GM10266 (cell line): ENCODE results near the gene CDCA8.
"Not testable (repeated sequence)": the region's sequence is repeated elsewhere in the genome, so short reads cannot be mapped to it uniquely, and the experiment has no call there.

Source experiments
- DNase-seq: peaks from one replicate; pipeline ENCODE4 v3.0.0; 2012; ENCODE audit errors: extremely low spot score
- CTCF ChIP-seq: IDR thresholded peaks from 2 replicates; pipeline ENCODE4 v1.5.1; 2012; ENCODE audit warnings: mild to moderate bottlenecking, low read depth; ENCODE audit not compliant: control insufficient read depth, insufficient read depth; ENCODE audit errors: missing control alignments

CDCA8 gene

GRCh38 chr1:37685722-37686121 is 6.6 kb upstream of the CDCA8 start:
- no peak for DNase-seq
- no peak for TF ChIP-seq CTCF

DNA sequence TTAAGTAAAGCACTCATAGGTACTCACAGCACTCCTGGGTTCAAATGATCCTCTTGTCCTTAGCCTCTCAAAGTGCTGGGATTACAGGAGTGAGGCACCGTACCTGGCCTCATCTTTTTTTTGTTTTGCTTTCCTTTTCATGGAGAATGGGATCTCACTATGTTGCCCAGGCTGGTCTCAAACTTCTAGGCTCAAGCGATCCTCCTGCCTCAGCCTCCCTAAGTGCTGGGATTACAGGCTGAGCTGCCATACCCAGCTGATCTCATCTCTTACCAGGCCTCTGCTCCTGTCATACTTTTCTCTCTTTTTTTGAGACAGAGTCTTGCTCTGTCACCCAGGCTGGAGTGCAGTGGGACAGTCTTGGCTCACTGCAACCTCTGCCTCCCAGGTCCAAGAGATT is 4.6 kb upstream of the CDCA8 start:
- not testable (repeated sequence) for DNase-seq

GRCh38 chr1:37688926-37689325 is 3.4 kb upstream of the CDCA8 start:
- TF ChIP-seq CTCF: no peak
- DNase-seq: no peak

GRCh38 chr1:37691497-37692077 is 729 bp upstream of the CDCA8 start:
- no peak for TF ChIP-seq CTCF
- DNase-seq: no peak

- no peak for DNase-seq
- no peak for TF ChIP-seq CTCF
Measured at GRCh38 chr1:37692834-37693175, 489 bp downstream of the CDCA8 start.

DNA sequence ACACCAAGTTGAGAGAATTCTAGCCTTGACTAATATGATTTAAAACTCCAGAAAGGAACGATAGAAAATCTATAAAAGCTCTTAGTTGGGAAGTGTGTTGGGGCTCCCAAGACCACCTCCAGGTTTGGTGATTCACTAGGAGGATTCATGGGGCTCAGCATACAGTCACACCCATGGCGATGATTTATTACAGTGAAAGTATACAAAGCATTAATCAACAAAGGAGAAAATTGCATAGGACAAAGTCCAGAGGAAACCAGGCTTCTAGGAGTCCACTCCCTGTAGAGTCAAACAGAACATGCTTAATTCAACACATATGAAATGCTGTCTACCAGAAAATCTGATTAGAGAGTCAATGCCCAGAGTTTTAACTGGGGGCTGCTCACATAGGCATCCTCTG is 4.8 kb downstream of the CDCA8 start:
- no peak for TF ChIP-seq CTCF
- DNase-seq: no peak

DNA sequence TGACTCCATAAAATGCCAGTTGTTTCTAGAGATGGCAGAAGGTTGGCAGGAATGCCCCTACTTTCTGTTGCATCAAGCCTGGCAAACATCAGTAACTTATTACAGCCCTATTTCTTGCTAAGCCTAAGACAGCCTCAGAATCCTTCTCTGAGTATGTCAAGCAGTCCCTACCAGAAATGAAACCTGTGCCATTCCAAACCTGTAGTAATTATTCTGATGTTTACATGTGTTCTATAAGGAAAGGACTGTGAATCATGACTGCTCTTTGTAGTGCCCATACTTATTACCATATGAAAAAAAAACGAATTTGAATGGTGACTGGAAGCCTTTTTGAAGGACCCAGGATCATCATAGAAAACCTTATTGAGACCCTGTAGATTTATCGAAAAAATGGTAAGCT is 5.4 kb downstream of the CDCA8 start:
- no peak for DNase-seq
- TF ChIP-seq CTCF: no peak

DNA sequence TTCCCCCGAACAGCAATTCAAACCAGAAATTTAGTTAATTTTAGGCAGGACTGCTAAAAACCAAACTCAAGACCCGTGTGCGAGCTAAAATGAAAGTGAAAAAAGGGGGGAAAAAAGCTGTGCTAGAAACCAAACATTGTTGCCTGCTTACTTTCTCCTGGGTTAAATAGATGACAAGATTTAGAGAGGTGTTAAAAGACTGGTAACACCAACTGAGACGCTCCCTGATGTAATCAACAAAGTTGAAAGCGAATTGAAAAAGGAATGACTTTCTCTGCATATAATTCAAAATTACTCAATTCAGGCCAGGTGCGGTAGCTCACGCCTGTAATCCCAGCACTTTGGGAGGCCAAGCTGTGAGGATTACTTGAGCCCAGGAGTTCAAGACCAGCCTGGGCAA is 6.8 kb downstream of the CDCA8 start:
- no peak for DNase-seq
- no peak for TF ChIP-seq CTCF
